Measurements from ENCODE around the gene IL21R.

GRCh38 chr16:27363246-27363632 lies 38.7 kb upstream of the IL21R start:
- TF ChIP-seq CTCF (IDR thresholded peaks at IDR 0.05) (no peak), POLR2A (IDR thresholded peaks at IDR 0.05) (no peak)

All from adrenal gland (tissue), 5 donors.